Astrocyte of the cerebellum (primary cell): ENCODE measurements around the gene KCNJ1.

Source experiments
- DNase-seq: peaks from one replicate; pipeline ENCODE4 v3.0.0-alpha.2; 2011; ENCODE audit warnings: low read depth
- H3K4me3 ChIP-seq: 2 replicates; pipeline ENCODE4 v1.5.1; 2011; ENCODE audit warnings: mild to moderate bottlenecking, low read depth, low read length, moderate library complexity
- in situ Hi-C: cut with HindIII; loops from 2 replicates; pipeline ENCODE4 v1.10.0; 2017; ENCODE audit warnings: low sequenced_read_pairs
- TF ChIP-seq, protein P1 (sequence below): IDR thresholded peaks from 2 replicates; pipeline ENCODE4 v1.5.1; 2012; ENCODE audit warnings: low read length, low read depth, moderate library complexity, mild to moderate bottlenecking; ENCODE audit errors: missing control alignments

Gene KCNJ1

GRCh38 chr11:128789497-128790150, 77.5 kb downstream of the KCNJ1 start:
- H3K4me3 ChIP-seq: no peak overlapping the region
- TF ChIP-seq, protein P1, sequence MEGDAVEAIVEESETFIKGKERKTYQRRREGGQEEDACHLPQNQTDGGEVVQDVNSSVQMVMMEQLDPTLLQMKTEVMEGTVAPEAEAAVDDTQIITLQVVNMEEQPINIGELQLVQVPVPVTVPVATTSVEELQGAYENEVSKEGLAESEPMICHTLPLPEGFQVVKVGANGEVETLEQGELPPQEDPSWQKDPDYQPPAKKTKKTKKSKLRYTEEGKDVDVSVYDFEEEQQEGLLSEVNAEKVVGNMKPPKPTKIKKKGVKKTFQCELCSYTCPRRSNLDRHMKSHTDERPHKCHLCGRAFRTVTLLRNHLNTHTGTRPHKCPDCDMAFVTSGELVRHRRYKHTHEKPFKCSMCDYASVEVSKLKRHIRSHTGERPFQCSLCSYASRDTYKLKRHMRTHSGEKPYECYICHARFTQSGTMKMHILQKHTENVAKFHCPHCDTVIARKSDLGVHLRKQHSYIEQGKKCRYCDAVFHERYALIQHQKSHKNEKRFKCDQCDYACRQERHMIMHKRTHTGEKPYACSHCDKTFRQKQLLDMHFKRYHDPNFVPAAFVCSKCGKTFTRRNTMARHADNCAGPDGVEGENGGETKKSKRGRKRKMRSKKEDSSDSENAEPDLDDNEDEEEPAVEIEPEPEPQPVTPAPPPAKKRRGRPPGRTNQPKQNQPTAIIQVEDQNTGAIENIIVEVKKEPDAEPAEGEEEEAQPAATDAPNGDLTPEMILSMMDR: no peak
- DNase-seq: no peak
- in situ Hi-C loops: loop anchor here (5.0 kb wide), 1 partner anchor 102 kb away; no protein-coding TSS in a partner anchor
